OCI-LY7 (cell line): ENCODE data around the gene TBC1D2B. TPM values are rescaled to one million over a fixed set of nuclear protein-coding genes. Genes with fewer than 3 reads are reported as not detected.

Experiments
- BruUV-seq: library from RNA; stranded (reverse); fragments of 400-500 nt; replicated peaks from 2 replicates; lab custom pipeline; 2021; lab: Mats Ljungman, UMichigan
- CTCF ChIA-PET: fragments of 300-600 bp; sonication (Branson Sonifier 250); formaldehyde crosslinking; loops from one replicate; lab custom pipeline; 2022; ENCODE audit warnings: antibody characterized with exemption; ENCODE audit not compliant: unreplicated experiment; lab: Charles Lee
- POLR2A ChIA-PET: fragments of 300-600 bp; sonication (Branson Sonifier 250); formaldehyde crosslinking; loops from one replicate; lab custom pipeline; 2022; ENCODE audit warnings: antibody characterized with exemption; lab: Charles Lee
- DNase-seq: peaks from one replicate; pipeline ENCODE4 v3.0.0-alpha.2; 2015; ENCODE audit warnings: low spot score
- H2AFZ ChIP-seq: fragments of 200-600 bp; sonication (generic), shearing (Covaris generic); 2 replicates; pipeline ENCODE4 v1.6.1; 2014; ENCODE audit warnings: mild to moderate bottlenecking, antibody characterized with exemption, low read length, moderate library complexity
- H3K27ac ChIP-seq: fragments of 200-600 bp; sonication (generic); 2 replicates; pipeline ENCODE4 v1.5.1; 2014; ENCODE audit warnings: mixed run types, low read depth, mild to moderate bottlenecking, moderate library complexity, low read length, inconsistent platforms; ENCODE audit not compliant: poor library complexity, severe bottlenecking
- H3K36me3 ChIP-seq: fragments of 200-600 bp; sonication (generic); 2 replicates; pipeline ENCODE4 v1.6.1; 2014; ENCODE audit warnings: mild to moderate bottlenecking, antibody characterized with exemption, low read length, moderate library complexity, mixed read lengths; ENCODE audit not compliant: insufficient read depth
- H3K4me1 ChIP-seq: fragments of 200-600 bp; sonication (generic); 2 replicates; pipeline ENCODE4 v1.5.1; 2014; ENCODE audit warnings: mild to moderate bottlenecking, low read length; ENCODE audit not compliant: insufficient read depth, poor library complexity, severe bottlenecking
- H3K4me2 ChIP-seq: fragments of 200-600 bp; sonication (generic); 2 replicates; pipeline ENCODE4 v1.6.1; 2014; ENCODE audit warnings: mild to moderate bottlenecking, low read length
- H3K4me3 ChIP-seq: fragments of 200-600 bp; sonication (generic); 2 replicates; pipeline ENCODE4 v1.5.1; 2014; ENCODE audit warnings: mild to moderate bottlenecking, low read depth, low read length; ENCODE audit not compliant: poor library complexity, severe bottlenecking
- H3K79me2 ChIP-seq: fragments of 200-600 bp; sonication (generic); 2 replicates; pipeline ENCODE4 v1.6.1; 2016; ENCODE audit warnings: low read depth, mild to moderate bottlenecking, low read length, moderate library complexity, mixed read lengths; ENCODE audit not compliant: insufficient read depth
- H3K9me2 ChIP-seq: fragments of 200-600 bp; sonication (generic); 2 replicates; pipeline ENCODE4 v1.6.1; 2016; ENCODE audit warnings: mild to moderate bottlenecking, low read length, mixed read lengths; ENCODE audit not compliant: insufficient read depth
- H3K9me3 ChIP-seq: fragments of 200-600 bp; sonication (generic); 2 replicates; pipeline ENCODE4 v1.6.1; 2014; ENCODE audit warnings: mild to moderate bottlenecking, mixed run types, low read length, mixed read lengths
- H4K20me1 ChIP-seq: fragments of 200-600 bp; sonication (generic); 2 replicates; pipeline ENCODE4 v1.6.1; 2014; ENCODE audit warnings: mild to moderate bottlenecking, antibody characterized with exemption, low read length, moderate library complexity, mixed read lengths; ENCODE audit not compliant: insufficient read depth
- CTCF ChIP-seq: fragments of 200-600 bp; sonication (generic); conservative IDR thresholded peaks from 2 replicates; pipeline ENCODE4 v1.5.1; 2014; ENCODE audit warnings: mild to moderate bottlenecking, antibody characterized with exemption, low read length, moderate library complexity, mixed read lengths
- EZH2phosphoT487 ChIP-seq: fragments of 200-600 bp; sonication (generic); IDR thresholded peaks from 2 replicates; pipeline ENCODE4 v1.6.1; 2018; ENCODE audit warnings: low read depth, borderline replicate concordance, mild to moderate bottlenecking, mixed run types, antibody characterized with exemption, low read length, moderate library complexity, mixed read lengths
- intact Hi-C: fragments of 100-400 bp; cut with micrococcal nuclease; formaldehyde crosslinking; loops from one replicate; pipeline ENCODE4 v1.10.0; 2022; ENCODE audit not compliant: unreplicated experiment
- total RNA-seq, 2 experiments: library from RNA; depleted of rRNA in 1 of 2; stranded (reverse); fragments of >200 nt in 1 of 2; shearing (Covaris generic) in 1 of 2; gene quantifications; 2 replicates each; pipeline ENCODE4 v1.2.3, GENCODE V29; 2014 to 2022

TBC1D2B gene
- total RNA-seq, 2 experiments from 2014 or later: 30.9 to 41.5 TPM

DNA sequence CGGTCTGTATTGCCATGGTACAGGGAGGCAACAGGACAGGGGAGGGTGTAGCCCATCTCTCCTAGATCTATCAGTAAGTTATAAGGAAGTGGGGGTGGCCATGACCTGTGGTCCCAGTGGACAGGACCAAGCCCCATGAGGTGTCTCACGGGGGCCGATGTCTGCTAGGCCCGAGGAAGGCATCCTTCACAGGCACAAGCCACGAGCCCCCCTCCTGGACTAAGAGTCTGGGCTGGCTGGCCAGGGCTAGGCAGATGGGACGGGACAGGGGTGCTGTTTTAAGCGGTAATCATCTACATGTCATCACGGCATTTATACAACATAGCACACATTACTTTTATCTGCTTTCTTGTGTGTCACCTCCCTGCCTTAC lies 2.6 kb upstream of the TBC1D2B start:
- peaks cover 21% of the 10 kb centered on the region for H3K79me2 ChIP-seq
- no peaks in the 10 kb centered on the region; the same call in 1 of the 2 replicates for H3K36me3 ChIP-seq
- peaks cover 30% of the 10 kb centered on the region for H3K4me1 ChIP-seq
- intact Hi-C loops: no loop called here
- CTCF ChIA-PET: no interaction called here
- 0 out of 2 replicates have a peak, but pooled peaks cover 7% of the 10 kb centered on the region for H4K20me1 ChIP-seq
- DNase-seq: no peak
- TF ChIP-seq CTCF (no peak), EZH2phosphoT487 (no peak)
- H3K4me3 ChIP-seq: no peak overlapping the region
- no peak overlapping the region for H3K4me2 ChIP-seq
- H3K9me2 ChIP-seq: no peaks in the 10 kb centered on the region
- POLR2A ChIA-PET: interaction anchor here (0.6 to 1.1 kb wide), 3 partner anchors 8 to 184 kb away, joined by 3 read pairs; partner anchors contain the start of gene DNAJA4
- no peak overlapping the region for H3K27ac ChIP-seq
- H3K9me3 ChIP-seq: no peaks in the 10 kb centered on the region
- no TSS peak for BruUV-seq
- no peak overlapping the region for H2AFZ ChIP-seq

DNA sequence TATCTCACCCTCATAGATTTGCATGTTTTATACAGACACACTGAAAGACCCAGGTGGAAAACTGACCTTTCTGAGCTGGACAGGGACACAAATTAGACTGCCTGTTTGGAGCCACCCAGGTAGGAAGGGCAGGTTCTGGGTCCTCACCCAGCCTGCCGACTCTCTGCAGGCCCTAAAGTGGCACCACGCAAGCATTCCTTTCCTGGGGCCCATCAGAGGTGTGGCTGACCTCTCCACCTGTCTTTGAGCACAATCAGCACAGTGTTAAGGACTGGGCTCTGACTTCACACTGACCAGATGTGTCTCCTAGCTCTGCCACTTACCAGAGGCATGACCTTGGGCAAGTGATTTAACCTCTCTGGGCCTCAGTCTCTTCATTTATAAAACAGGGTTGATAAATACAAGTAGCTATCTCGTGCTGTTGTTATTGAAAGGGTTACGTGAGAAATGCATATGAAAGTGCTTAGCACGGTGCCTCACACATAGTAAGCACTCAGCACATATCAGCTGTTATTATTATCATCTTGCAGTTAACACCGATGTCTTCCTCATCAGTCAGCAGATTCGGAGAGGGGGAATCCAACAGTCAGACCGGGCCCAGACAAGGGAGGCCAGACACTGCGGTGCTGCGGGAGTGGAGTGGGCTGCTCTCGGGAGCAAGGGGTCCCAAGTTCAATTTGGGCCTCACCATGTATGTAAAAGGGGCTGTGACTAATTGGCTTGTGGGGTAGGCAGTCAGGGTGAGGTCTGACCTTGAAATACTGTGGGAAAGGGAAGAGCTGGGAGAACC lies 2.0 kb upstream of the TBC1D2B start:
- H4K20me1 ChIP-seq: 0 out of 2 replicates have a peak, but pooled peaks cover 7% of the 10 kb centered on the region
- no peaks in the 10 kb centered on the region for H3K9me3 ChIP-seq
- H3K79me2 ChIP-seq: peaks cover 27% of the 10 kb centered on the region
- intact Hi-C loops: no loop called here
- no TSS peak for BruUV-seq
- peaks cover 29% of the 10 kb centered on the region for H3K4me1 ChIP-seq
- POLR2A ChIA-PET: interaction anchor here (0.5 to 2.1 kb wide), 7 partner anchors 9 to 1016 kb away, joined by 3 to 9 read pairs (median 3); partner anchors contain the start of gene DNAJA4
- H3K4me3 ChIP-seq: no peak overlapping the region
- H3K4me2 ChIP-seq: no peak overlapping the region
- TF ChIP-seq CTCF (no peak), EZH2phosphoT487 (no peak)
- CTCF ChIA-PET: interaction anchor here (0.6 kb wide), 1 partner anchor 78 kb away, joined by 3 read pairs; no protein-coding TSS in a partner anchor
- no peak overlapping the region; the same call in 1 of the 2 replicates for H2AFZ ChIP-seq
- DNase-seq: no peak
- no peaks in the 10 kb centered on the region for H3K9me2 ChIP-seq
- peaks cover 4% of the 10 kb centered on the region; the same call in 1 of the 2 replicates for H3K36me3 ChIP-seq
- no peak overlapping the region for H3K27ac ChIP-seq

DNA sequence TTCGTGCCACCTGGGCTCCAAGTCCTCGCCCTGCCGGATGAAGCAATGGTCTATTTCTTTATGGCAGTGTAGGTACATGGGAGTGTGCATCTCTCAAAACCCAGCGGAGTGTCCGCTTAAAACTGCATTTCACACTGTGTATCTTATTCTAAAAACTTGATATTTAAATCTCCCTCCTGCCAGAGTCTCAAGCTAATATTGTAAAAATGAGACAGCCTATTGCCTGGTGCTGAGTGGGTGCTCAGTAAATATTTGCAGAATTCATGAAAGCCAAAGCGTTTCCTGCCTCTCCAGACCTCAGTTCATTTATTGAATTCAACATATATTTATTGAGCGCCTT lies 330 bp upstream of the TBC1D2B start:
- Histone ChIP-seq H3K36me3 (peaks cover 4% of the 10 kb centered on the region; the same call in 1 of the 2 replicates), H3K9me2 (no peaks in the 10 kb centered on the region), H3K4me3 (peak overlapping the region; percentile 89), H2AFZ (peak overlapping the region; percentile 99), H3K27ac (no peak overlapping the region), H3K4me2 (peak overlapping the region; percentile 85), H4K20me1 (0 out of 2 replicates have a peak, but pooled peaks cover 7% of the 10 kb centered on the region), H3K4me1 (peaks cover 23% of the 10 kb centered on the region), H3K9me3 (no peaks in the 10 kb centered on the region), H3K79me2 (peaks cover 41% of the 10 kb centered on the region)
- CTCF ChIA-PET: interaction anchor here (1.1 kb wide), 1 partner anchor 21 kb away, joined by 3 read pairs; no protein-coding TSS in a partner anchor
- intact Hi-C loops: no loop called here
- BruUV-seq: no TSS peak
- DNase-seq: no peak
- TF ChIP-seq EZH2phosphoT487: no peak
- no peak for TF ChIP-seq CTCF
- POLR2A ChIA-PET: interaction anchor here (0.6 to 2.1 kb wide), 2 partner anchors 18 to 89 kb away, joined by 3 to 5 read pairs; no protein-coding TSS in a partner anchor
